ENCODE measurements around the gene NACC1.

The NACC1 gene

DNA sequence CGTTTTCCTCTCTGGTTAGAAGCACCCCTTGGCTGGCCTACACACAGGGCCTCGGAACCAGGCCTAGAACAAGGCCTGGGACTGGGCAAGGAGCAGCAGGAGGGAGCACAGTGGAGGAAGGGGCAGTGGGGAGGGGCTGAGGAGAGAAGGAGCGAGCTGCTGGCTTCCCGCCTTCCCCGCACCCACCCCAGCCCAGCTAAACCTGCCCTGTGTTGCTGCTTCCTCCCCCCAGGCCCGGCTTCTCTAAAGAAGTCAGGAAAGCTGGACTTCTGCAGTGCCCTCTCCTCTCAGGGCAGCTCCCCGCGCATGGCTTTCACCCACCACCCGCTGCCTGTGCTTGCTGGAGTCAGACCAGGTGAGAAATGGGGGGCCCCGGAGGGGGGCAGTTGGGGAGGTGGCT, 39.7 kb upstream of the NACC1 start:
- no peak overlapping the region for H3K4me3 ChIP-seq (ENCODE audit: low read depth, low read length)
- H3K36me3 ChIP-seq (ENCODE audit: control insufficient read depth, insufficient read depth, low read length) = no peaks in the 10 kb centered on the region
- no peaks in the 10 kb centered on the region for H3K9me3 ChIP-seq (ENCODE audit: control insufficient read depth, insufficient read depth, low read length)
- H3K4me1 ChIP-seq (ENCODE audit: control insufficient read depth, insufficient read depth, low read length) = peaks cover 22% of the 10 kb centered on the region
- H3K27me3 ChIP-seq (ENCODE audit: control insufficient read depth, insufficient read depth, low read length) = peaks cover 16% of the 10 kb centered on the region
- H3K9ac ChIP-seq (ENCODE audit: low read depth, low read length) = no peak overlapping the region

DNA sequence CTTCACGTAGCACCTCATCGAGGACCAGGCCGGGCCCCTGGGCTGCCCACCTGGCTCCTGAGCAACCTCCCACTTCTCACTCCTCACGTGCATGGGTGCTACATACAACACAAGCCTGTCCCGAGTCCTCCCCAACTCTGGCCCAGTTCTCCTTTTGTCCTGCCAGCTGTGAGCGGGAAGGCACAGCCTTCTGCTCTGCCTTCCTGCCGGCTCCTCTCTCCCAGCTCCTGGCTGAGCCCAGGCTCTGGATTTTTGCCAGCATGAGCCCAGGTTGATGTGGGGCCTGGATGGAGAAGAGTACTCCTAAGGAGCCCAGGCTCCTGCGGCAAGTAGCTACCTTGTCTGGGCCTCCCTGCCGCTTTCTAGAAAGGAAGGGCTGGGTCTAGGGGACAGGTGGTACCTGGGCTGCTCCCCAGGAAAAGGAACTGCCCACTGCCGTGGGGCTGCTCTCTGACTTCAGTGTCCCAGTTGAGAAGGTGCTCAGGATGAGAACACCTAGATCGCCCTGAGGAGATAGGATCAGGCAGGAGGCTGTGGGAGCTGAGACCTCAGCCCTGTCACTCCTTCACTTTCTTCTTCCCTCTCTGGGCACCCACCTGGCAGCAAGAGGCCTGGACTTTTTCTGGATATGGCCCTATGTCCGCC, 39.0 kb upstream of the NACC1 start:
- no peaks in the 10 kb centered on the region for H3K36me3 ChIP-seq (ENCODE audit: control insufficient read depth, insufficient read depth, low read length)

DNA sequence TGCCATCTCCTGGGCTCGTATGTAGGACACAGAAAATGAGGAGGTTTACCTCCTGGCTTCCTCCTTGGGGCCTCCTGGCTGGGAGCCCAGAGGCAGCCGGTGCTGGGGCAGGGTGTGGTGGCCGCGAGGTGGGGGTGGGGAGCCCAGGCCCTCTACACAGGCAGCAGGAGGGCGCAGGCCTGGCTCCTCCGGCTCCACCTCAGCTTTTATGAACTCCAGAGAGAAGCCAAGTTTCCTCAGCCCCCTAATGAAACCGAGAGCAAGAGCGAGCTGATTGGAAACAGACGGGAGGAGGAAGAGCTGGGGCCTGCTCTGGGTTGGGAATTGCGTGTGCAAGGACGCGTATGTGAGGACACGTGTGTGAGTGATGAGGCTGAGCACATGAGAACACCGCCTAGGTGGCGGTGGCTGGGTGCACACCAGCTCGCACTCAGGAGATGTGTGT, 38.5 kb upstream of the NACC1 start:
- peaks cover 22% of the 10 kb centered on the region for H3K4me1 ChIP-seq (ENCODE audit: control insufficient read depth, insufficient read depth, low read length)
- H3K9me3 ChIP-seq (ENCODE audit: control insufficient read depth, insufficient read depth, low read length) = no peaks in the 10 kb centered on the region
- H3K27me3 ChIP-seq (ENCODE audit: control insufficient read depth, insufficient read depth, low read length) = peaks cover 16% of the 10 kb centered on the region
- no peaks in the 10 kb centered on the region for H3K36me3 ChIP-seq (ENCODE audit: control insufficient read depth, insufficient read depth, low read length)
- H3K9ac ChIP-seq (ENCODE audit: low read depth, low read length) = no peak overlapping the region
- H3K4me3 ChIP-seq (ENCODE audit: low read depth, low read length) = no peak overlapping the region

More for the DNA sequence above, 39.0 kb upstream of the NACC1 start:
- Histone ChIP-seq H3K9ac (ENCODE audit: low read depth, low read length) (no peak overlapping the region), H3K4me3 (ENCODE audit: low read depth, low read length) (no peak overlapping the region), H3K27me3 (ENCODE audit: control insufficient read depth, insufficient read depth, low read length) (peaks cover 16% of the 10 kb centered on the region), H3K9me3 (ENCODE audit: control insufficient read depth, insufficient read depth, low read length) (no peaks in the 10 kb centered on the region), H3K4me1 (ENCODE audit: control insufficient read depth, insufficient read depth, low read length) (peaks cover 22% of the 10 kb centered on the region)

DNA sequence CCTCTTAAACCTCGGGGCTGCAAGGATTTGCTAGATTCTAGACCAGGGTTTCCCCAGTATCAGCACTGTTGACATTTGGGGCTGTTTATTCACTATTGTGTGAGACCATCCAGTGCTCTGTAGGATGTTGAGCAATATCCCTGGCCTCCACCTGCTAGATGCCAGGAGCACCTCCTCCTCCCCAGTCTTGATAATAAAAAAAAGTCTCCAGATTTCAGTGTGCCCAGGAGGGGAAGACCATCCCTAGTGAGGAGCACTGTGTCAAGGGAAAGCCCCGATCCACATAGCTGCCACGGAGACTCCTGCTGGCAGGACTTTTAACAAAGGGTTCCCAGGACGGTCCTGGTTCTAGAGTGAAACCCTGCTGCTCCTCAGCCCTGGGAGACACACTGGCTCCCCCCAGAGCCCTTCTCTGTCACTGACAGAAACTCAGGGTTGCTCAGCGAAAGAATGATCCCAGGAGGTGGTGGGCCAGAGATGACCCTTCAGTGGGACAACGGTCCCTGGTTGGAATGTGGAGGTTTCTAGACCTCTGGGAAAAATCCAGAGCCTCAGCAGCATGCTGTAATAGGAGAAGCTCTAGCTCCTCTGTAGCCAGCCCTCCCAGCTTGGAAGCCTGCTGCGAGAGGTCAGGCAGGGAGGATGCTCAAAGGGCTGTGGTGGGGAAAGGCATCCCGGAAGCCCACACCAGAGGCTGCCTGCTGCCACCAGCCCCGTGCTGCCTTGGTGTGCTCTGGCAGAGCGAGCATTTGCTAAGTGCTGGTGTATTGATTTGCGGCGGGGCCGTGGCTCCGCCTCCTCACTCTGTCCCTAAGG, 35.7 kb upstream of the NACC1 start:
- Histone ChIP-seq H3K27me3 (ENCODE audit: control insufficient read depth, insufficient read depth, low read length) (peaks cover 10% of the 10 kb centered on the region), H3K4me1 (ENCODE audit: control insufficient read depth, insufficient read depth, low read length) (peaks cover 22% of the 10 kb centered on the region), H3K9ac (ENCODE audit: low read depth, low read length) (no peak overlapping the region), H3K9me3 (ENCODE audit: control insufficient read depth, insufficient read depth, low read length) (no peaks in the 10 kb centered on the region), H3K36me3 (ENCODE audit: control insufficient read depth, insufficient read depth, low read length) (no peaks in the 10 kb centered on the region), H3K4me3 (ENCODE audit: low read depth, low read length) (no peak overlapping the region)

DNA sequence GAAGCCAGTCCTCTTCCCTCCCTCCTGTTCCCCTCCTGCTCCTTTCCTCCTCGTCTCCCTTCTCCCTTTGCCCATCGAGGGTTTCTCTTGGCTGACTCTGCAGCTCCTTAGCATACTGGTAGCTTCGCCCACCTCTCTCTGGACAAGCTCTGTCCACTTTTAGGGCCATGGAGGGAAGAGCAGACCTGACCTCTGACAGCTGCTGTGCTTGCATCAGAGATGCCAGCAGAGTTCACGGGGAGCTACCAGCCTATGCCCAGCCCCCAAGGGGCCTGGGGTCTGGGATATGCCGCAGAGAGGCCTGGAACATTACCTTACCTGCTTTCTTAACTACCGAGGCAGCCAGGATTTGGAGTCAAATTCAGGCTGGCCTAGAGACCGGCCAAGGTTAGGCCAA, 35.1 kb upstream of the NACC1 start:
- H3K36me3 ChIP-seq (ENCODE audit: control insufficient read depth, insufficient read depth, low read length) = no peaks in the 10 kb centered on the region
- peaks cover 18% of the 10 kb centered on the region for H3K4me1 ChIP-seq (ENCODE audit: control insufficient read depth, insufficient read depth, low read length)
- H3K9me3 ChIP-seq (ENCODE audit: control insufficient read depth, insufficient read depth, low read length) = no peaks in the 10 kb centered on the region
- peaks cover 8% of the 10 kb centered on the region for H3K27me3 ChIP-seq (ENCODE audit: control insufficient read depth, insufficient read depth, low read length)
- no peak overlapping the region for H3K4me3 ChIP-seq (ENCODE audit: low read depth, low read length)
- H3K9ac ChIP-seq (ENCODE audit: low read depth, low read length) = no peak overlapping the region

DNA sequence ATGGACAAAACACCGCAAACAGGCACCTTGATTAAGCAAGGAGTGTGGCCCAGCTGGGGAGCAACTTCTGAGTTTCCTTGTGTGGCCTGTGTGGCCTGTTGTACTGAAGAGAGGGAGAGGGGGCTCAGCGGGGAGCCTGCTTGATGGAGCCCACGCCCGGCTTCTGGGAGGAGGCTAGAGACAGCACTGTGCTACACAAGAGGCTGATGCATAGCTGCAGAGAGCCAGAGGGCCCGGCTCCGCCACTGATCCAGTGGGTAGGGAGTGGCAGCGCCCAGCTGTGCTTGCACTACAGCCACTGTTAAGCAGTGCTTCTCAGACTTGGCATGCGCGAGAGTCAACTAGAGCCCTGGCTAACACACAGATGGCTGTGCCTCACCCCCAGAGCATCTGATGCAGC, 34.4 kb upstream of the NACC1 start:
- peaks cover 8% of the 10 kb centered on the region for H3K27me3 ChIP-seq (ENCODE audit: control insufficient read depth, insufficient read depth, low read length)
- no peak overlapping the region for H3K9ac ChIP-seq (ENCODE audit: low read depth, low read length)
- no peaks in the 10 kb centered on the region for H3K36me3 ChIP-seq (ENCODE audit: control insufficient read depth, insufficient read depth, low read length)
- H3K4me1 ChIP-seq (ENCODE audit: control insufficient read depth, insufficient read depth, low read length) = peaks cover 16% of the 10 kb centered on the region
- H3K4me3 ChIP-seq (ENCODE audit: low read depth, low read length) = no peak overlapping the region
- H3K9me3 ChIP-seq (ENCODE audit: control insufficient read depth, insufficient read depth, low read length) = no peaks in the 10 kb centered on the region

DNA sequence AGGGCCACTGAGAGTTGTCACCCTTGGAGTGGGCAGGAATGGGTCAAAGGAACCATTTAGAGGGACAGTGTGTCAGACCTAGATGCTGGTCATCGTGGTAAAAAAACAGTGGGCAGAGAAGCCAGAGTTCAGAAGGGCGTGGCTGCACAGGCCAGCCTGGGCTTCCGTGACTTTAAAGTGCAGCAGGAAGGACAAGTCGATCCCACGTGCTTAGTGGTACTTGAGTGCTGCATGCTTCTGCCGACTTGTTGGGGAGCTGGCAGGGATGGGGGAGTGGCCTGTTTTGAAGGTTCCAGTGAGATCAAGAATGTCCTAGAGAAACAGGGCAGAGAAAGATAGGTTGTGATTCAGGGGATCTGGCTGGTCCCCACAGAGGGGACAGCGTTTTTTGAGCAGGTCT, 32.4 kb upstream of the NACC1 start:
- H3K4me1 ChIP-seq (ENCODE audit: control insufficient read depth, insufficient read depth, low read length) = peaks cover 7% of the 10 kb centered on the region
- H3K4me3 ChIP-seq (ENCODE audit: low read depth, low read length) = no peak overlapping the region
- H3K9ac ChIP-seq (ENCODE audit: low read depth, low read length) = no peak overlapping the region
- no peaks in the 10 kb centered on the region for H3K36me3 ChIP-seq (ENCODE audit: control insufficient read depth, insufficient read depth, low read length)
- H3K27me3 ChIP-seq (ENCODE audit: control insufficient read depth, insufficient read depth, low read length) = peaks cover 7% of the 10 kb centered on the region
- H3K9me3 ChIP-seq (ENCODE audit: control insufficient read depth, insufficient read depth, low read length) = no peaks in the 10 kb centered on the region

DNA sequence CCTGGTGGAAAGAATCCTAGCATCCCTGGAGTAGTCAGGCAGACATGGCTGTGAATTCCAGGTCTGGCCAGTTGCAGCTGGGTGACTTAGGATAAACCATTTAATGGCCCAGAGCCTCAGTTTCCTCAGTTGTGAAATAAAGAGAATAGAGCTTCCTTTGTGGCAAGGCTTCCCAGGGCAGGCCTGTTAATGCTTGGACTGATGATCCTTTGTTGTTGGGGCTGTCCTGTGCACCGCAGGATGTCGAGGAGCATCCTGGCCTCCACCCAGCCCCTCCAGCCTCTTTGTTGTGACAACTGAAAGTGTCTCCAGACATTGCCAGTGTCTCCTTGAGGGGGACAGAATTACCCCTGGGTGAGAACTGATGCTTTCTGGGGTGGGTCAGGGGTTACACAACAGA, 31.7 kb upstream of the NACC1 start:
- H3K4me3 ChIP-seq (ENCODE audit: low read depth, low read length) = no peak overlapping the region
- H3K4me1 ChIP-seq (ENCODE audit: control insufficient read depth, insufficient read depth, low read length) = peaks cover 10% of the 10 kb centered on the region
- no peaks in the 10 kb centered on the region for H3K9me3 ChIP-seq (ENCODE audit: control insufficient read depth, insufficient read depth, low read length)
- no peak overlapping the region for H3K9ac ChIP-seq (ENCODE audit: low read depth, low read length)
- peaks cover 7% of the 10 kb centered on the region for H3K27me3 ChIP-seq (ENCODE audit: control insufficient read depth, insufficient read depth, low read length)
- no peaks in the 10 kb centered on the region for H3K36me3 ChIP-seq (ENCODE audit: control insufficient read depth, insufficient read depth, low read length)

DNA sequence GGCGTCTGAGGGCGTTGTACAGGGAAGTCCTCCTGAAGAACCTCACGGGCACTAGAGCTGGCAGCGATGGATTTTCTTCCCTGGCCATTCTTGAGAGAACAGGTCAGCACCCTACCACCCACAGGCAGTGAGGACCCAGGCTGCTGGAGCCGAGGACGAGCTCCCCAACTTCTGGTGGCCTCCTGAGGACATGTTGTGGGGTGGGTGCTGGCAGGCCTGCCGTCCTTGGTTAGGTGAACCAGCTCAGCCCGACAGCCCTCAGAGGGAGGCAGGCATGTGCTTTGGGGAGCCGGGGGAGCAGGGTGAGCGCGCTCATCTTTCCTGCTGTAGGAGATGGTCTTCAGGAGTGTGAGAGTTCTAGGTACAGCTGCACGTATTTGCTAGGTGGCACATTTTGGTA, 30.8 kb upstream of the NACC1 start:
- Histone ChIP-seq H3K9me3 (ENCODE audit: control insufficient read depth, insufficient read depth, low read length) (no peaks in the 10 kb centered on the region), H3K9ac (ENCODE audit: low read depth, low read length) (no peak overlapping the region), H3K4me1 (ENCODE audit: control insufficient read depth, insufficient read depth, low read length) (peaks cover 14% of the 10 kb centered on the region), H3K27me3 (ENCODE audit: control insufficient read depth, insufficient read depth, low read length) (peaks cover 13% of the 10 kb centered on the region), H3K4me3 (ENCODE audit: low read depth, low read length) (no peak overlapping the region), H3K36me3 (ENCODE audit: control insufficient read depth, insufficient read depth, low read length) (no peaks in the 10 kb centered on the region)

DNA sequence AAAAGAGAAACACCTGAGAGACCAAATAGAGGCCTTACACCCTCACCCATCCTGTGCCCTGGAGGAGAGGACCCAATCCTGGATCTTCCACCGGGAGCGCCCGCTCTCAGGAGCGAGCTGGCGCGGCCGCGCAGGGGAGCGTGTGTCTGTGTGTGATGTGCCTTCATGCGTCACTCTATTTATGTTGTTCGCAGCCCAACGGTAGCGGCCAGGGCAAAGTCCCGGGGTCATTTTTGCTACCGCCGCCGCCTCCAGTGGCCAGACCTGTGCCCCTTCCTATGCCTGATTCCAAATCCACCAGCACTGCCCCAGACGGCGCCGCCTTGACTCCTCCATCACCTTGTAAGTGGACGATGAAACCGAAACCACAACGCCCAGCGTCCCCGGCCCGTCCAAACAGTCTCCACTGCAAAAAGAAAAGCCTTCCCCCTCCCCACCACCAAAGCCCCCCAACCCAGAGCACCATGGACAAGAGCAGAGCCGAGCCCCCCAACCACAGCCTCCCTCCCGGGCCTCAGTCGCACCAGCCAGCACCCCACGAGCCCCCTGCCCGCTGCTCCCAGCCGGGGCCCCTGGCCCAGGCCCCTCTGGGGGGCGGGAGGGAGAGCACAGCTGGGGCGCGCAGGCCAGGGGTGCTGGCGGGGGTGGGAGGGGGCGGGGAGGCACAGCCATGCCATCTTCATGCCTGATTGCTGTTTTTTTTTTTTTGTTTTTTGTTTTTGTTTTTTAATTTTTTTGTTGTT, 30.1 kb upstream of the NACC1 start:
- Histone ChIP-seq H3K9me3 (ENCODE audit: control insufficient read depth, insufficient read depth, low read length) (no peaks in the 10 kb centered on the region), H3K9ac (ENCODE audit: low read depth, low read length) (no peak overlapping the region), H3K36me3 (ENCODE audit: control insufficient read depth, insufficient read depth, low read length) (no peaks in the 10 kb centered on the region), H3K27me3 (ENCODE audit: control insufficient read depth, insufficient read depth, low read length) (peaks cover 18% of the 10 kb centered on the region), H3K4me1 (ENCODE audit: control insufficient read depth, insufficient read depth, low read length) (peaks cover 12% of the 10 kb centered on the region), H3K4me3 (ENCODE audit: low read depth, low read length) (no peak overlapping the region)

DNA sequence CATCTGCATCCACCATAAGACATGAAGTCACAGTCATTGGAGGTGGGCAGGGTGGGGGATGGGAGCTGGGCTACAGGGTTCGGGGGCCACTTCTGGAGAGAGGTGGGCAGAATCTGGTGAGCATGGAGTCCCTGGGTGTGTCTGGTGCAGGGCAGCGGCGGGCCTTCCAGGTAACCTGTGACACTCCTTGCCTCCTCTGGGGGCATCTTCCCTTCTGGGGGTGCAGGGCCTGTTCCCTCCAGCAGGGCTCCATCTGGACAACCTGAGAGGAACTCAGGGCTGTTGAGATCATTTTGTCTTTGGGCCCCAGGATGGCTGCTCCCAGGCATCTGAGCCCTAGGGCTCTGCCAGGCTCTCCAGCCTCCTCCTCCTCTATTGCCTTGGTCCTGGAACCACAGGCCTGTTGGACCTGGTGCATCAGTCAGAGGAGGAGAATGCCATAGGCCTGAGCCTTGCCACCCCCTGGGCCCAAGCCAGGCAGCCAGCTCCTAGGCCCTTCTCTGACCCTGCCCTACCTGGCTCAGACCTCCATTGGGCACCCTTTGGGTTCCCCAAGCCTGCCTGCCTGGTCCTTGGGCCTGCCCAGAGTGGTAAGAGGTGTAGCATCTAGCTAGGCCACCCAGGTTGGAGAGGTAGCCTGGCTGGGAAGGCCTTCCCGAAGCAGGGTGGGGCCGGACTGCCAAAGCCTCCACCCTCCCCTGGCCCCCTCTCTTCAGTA, 28.8 kb upstream of the NACC1 start:
- Histone ChIP-seq H3K4me1 (ENCODE audit: control insufficient read depth, insufficient read depth, low read length) (peaks cover 9% of the 10 kb centered on the region), H3K9ac (ENCODE audit: low read depth, low read length) (no peak overlapping the region), H3K27me3 (ENCODE audit: control insufficient read depth, insufficient read depth, low read length) (peaks cover 27% of the 10 kb centered on the region), H3K36me3 (ENCODE audit: control insufficient read depth, insufficient read depth, low read length) (no peaks in the 10 kb centered on the region), H3K4me3 (ENCODE audit: low read depth, low read length) (no peak overlapping the region), H3K9me3 (ENCODE audit: control insufficient read depth, insufficient read depth, low read length) (no peaks in the 10 kb centered on the region)

Data from iPS-15b (cell line).